Measurements from ENCODE around the gene AGAP1. TPM values are rescaled to one million over a fixed set of nuclear protein-coding genes. Genes with fewer than 3 reads are reported as not detected.

The AGAP1 gene
- total RNA-seq, 1 donor from 2014 or later = 54.7 TPM

DNA sequence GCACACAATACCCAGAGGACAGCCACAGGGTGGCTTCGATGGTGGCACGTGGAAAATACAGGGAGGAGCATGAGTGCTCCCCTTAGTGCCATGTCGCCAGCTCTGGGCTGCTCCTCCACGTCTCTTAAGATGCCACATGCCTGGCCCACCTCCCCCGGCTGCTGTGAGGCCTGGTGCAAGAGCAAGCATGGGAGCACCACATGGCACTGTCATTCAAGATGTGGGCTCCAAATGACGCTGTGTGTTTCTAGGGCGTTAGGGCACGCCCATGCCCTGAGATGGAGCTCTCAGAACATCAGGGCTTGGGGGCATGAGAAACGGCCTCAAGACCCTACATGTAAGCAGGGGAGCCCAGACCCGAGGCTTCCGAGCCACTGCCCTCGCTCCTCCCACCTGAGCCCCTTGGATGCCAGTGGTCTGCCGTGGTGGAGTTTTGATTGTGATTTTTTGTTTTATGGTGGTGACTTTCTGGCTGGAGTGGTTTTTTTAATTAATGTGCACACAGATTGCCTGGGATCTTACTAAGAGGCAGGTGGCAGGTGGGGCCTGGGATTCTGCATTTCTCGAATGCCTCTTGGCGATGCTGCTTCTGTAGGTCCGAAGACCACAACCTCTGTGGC, 435.0 kb downstream of the AGAP1 start:
- Mint-ChIP-seq H3K27me3 (ENCODE audit: low read depth) (no peaks in the 10 kb centered on the region), H3K4me1 (no peaks in the 10 kb centered on the region), H3K9me3 (no peaks in the 10 kb centered on the region), H3K4me3 (no peak overlapping the region), H3K36me3 (ENCODE audit: low read depth) (peaks cover 30% of the 10 kb centered on the region), H3K27ac (ENCODE audit: unreplicated experiment) (no peak overlapping the region)
- DNase-seq (ENCODE audit: low read depth, low spot score) = no peak
- TF ChIP-seq, protein P1, sequence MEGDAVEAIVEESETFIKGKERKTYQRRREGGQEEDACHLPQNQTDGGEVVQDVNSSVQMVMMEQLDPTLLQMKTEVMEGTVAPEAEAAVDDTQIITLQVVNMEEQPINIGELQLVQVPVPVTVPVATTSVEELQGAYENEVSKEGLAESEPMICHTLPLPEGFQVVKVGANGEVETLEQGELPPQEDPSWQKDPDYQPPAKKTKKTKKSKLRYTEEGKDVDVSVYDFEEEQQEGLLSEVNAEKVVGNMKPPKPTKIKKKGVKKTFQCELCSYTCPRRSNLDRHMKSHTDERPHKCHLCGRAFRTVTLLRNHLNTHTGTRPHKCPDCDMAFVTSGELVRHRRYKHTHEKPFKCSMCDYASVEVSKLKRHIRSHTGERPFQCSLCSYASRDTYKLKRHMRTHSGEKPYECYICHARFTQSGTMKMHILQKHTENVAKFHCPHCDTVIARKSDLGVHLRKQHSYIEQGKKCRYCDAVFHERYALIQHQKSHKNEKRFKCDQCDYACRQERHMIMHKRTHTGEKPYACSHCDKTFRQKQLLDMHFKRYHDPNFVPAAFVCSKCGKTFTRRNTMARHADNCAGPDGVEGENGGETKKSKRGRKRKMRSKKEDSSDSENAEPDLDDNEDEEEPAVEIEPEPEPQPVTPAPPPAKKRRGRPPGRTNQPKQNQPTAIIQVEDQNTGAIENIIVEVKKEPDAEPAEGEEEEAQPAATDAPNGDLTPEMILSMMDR (conservative IDR thresholded peaks at IDR 0.05) = no peak

DNA sequence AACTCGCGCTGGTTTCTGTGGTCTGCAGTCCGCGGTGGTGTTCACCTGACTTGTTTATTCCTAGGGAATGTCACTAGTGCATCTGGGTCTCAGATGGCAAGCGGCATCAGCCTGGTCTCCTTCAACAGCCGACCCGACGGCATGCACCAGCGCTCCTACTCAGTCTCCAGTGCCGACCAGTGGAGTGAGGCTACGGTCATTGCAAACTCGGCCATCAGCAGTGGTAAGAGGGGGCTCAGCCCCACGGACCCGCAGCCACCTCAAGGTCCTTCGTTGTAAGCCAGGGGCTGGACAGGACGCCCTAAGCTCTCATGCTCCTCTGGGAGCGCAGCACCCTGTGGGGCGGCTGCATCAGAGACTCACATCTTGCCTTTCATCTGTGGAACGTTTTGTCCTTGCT, 436.9 kb downstream of the AGAP1 start:
- no peak for DNase-seq (ENCODE audit: low read depth, low spot score)
- Mint-ChIP-seq H3K27ac (ENCODE audit: unreplicated experiment) (no peak overlapping the region), H3K9me3 (no peaks in the 10 kb centered on the region), H3K4me3 (no peak overlapping the region), H3K4me1 (peaks cover 7% of the 10 kb centered on the region), H3K27me3 (ENCODE audit: low read depth) (no peaks in the 10 kb centered on the region), H3K36me3 (ENCODE audit: low read depth) (peaks cover 27% of the 10 kb centered on the region)
- TF ChIP-seq, protein P1 (conservative IDR thresholded peaks at IDR 0.05) = no peak

DNA sequence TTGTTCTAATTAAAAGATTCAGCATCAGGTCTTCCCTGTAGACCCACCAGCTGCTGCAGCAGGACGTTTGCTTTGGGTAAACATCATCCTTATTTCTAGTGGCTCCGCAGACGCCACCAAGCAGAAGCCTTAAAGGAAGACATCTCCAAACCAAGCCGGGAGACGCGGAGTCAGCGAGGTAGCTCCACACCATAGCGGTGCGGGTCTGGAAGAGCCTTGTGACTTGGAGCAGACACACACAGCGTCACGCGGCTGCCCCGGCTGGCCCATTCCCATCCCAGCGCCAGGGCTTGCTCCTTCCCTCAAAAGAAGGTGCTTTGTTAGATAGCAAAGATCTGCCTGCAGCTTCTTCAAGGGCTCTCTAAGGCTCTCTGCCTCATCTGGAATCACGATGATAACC, 437.8 kb downstream of the AGAP1 start:
- H3K36me3 Mint-ChIP-seq (ENCODE audit: low read depth) = peaks cover 31% of the 10 kb centered on the region
- peaks cover 5% of the 10 kb centered on the region for H3K9me3 Mint-ChIP-seq
- H3K27me3 Mint-ChIP-seq (ENCODE audit: low read depth) = no peaks in the 10 kb centered on the region
- TF ChIP-seq, protein P1 (conservative IDR thresholded peaks at IDR 0.05) = no peak
- no peak overlapping the region for H3K27ac Mint-ChIP-seq (ENCODE audit: unreplicated experiment)
- no peak overlapping the region for H3K4me3 Mint-ChIP-seq
- DNase-seq (ENCODE audit: low read depth, low spot score) = no peak
- peaks cover 10% of the 10 kb centered on the region for H3K4me1 Mint-ChIP-seq

DNA sequence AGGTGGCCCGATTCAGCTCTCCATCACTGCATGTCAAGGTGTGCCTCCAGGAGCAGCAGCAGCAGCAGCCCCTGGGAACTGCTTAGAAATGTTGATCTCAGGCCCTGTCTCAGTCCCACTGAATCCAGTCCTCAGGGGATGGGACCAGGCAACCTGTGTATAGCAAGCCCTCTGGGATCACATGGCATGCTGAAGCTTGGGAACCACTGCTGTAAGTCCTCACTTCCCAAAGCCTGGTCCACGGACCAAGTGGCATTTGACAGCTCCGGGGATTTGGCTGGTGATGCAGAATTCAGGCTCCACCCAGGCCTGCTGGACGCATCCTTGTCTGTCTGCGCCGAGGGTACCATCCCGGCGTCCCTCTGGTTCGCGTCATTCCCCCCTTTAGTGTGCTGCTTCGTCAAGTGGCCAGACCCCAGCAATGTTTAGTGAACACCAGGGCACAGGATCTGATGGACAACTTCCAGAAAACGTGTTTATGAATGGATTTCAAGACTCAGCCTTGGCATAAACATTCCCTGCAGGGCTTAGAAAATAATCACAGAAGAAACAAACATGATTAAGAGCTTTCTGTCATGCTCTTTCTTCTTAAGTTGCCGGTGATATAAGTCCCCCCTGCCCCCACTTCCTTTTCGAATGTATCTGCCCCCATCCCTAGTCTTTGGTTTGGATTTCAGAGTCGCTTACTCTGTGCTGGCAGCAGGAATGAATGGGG, 440.4 kb downstream of the AGAP1 start:
- TF ChIP-seq, protein P1 (conservative IDR thresholded peaks at IDR 0.05) = no peak
- Mint-ChIP-seq H3K4me3 (no peak overlapping the region), H3K27me3 (ENCODE audit: low read depth) (no peaks in the 10 kb centered on the region), H3K4me1 (peaks cover 16% of the 10 kb centered on the region), H3K9me3 (peaks cover 5% of the 10 kb centered on the region), H3K36me3 (ENCODE audit: low read depth) (peaks cover 31% of the 10 kb centered on the region), H3K27ac (ENCODE audit: unreplicated experiment) (no peak overlapping the region)
- DNase-seq (ENCODE audit: low read depth, low spot score) = no peak

DNA sequence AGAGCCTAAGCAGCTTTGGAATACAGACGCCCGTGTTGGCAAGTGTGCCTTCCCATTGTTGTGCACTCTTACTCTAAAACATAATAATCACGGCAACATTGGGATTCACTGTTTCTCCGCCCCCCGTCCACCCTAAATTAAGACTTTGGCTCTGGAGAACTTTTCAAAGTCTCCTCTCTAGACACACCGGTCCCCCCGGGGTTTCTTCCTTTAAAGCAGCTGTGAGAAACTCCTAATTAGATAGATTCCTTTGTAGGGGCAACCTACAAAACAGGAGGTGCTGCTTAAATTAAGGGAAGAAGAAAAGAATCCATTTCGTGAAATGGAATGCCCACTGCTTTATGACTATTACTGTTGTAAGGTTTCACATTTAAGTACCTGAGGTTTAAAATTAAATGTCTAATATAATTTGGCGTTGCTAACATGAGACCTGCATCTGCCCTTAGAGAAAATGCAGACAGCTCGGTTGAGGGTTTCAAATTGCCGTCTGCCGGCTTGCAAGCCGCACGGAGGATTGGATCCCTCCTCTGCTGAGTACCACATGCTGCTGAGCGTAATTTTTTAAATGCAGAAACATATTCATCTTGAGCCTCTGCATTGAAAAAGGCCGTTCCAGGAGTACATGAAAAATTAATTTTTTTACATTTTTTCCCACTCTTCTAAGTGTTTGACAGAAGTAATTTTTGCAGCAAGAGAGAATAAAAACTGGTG, 441.1 kb downstream of the AGAP1 start:
- no peaks in the 10 kb centered on the region for H3K27me3 Mint-ChIP-seq (ENCODE audit: low read depth)
- peaks cover 36% of the 10 kb centered on the region for H3K36me3 Mint-ChIP-seq (ENCODE audit: low read depth)
- H3K9me3 Mint-ChIP-seq = peaks cover 5% of the 10 kb centered on the region
- peaks cover 23% of the 10 kb centered on the region for H3K4me1 Mint-ChIP-seq
- TF ChIP-seq, protein P1 (conservative IDR thresholded peaks at IDR 0.05) = no peak
- no peak for DNase-seq (ENCODE audit: low read depth, low spot score)
- no peak overlapping the region for H3K4me3 Mint-ChIP-seq
- H3K27ac Mint-ChIP-seq (ENCODE audit: unreplicated experiment) = no peak overlapping the region

All from neural crest cell (in vitro differentiated cells).